Gastrocnemius medialis (tissue), 4 donors: ENCODE data around the gene TTLL7. TPM values are rescaled to one million over a fixed set of nuclear protein-coding genes. Genes with fewer than 3 reads are reported as not detected.

ENCODE experiments used
- ATAC-seq, 2 donors: fragments of 150-250 bp; one replicate each; pipeline ENCODE4 v1.9.1; 2016
- DNase-seq, 2 donors: peaks; one replicate each; pipeline ENCODE4 v3.0.0-alpha.2; 2019
- H3K27ac ChIP-seq, 4 donors: fragments of 200-600 bp; sonication (generic); 1 replicate in 1 of 4; 2 replicates in 3 of 4; pipeline ENCODE4 v1.5.1; 2016 to 2018; ENCODE audit warnings: mild to moderate bottlenecking in 2 of 4, moderate library complexity in 1 of 4
- H3K27me3 ChIP-seq, 3 donors: fragments of 200-600 bp; sonication (generic) in 2 of 3; 1 replicate in 1 of 3; 2 replicates in 2 of 3; pipeline versions ENCODE4 v1.5.1 to v1.6.0; 2016 to 2019; ENCODE audit warnings: mild to moderate bottlenecking in 1 of 3, moderate library complexity in 1 of 3
- H3K36me3 ChIP-seq, 2 donors: fragments of 200-600 bp; sonication (generic) in 1 of 2; one replicate each; pipeline ENCODE4 v1.5.1; 2017 to 2018
- H3K4me1 ChIP-seq, 2 donors: fragments of 200-600 bp; sonication (generic) in 1 of 2; one replicate each; pipeline ENCODE4 v1.5.1; 2016 to 2017; ENCODE audit warnings: mild to moderate bottlenecking in 2 of 2
- H3K4me3 ChIP-seq, 4 donors: fragments of 200-600 bp; sonication (generic) in 3 of 4; 1 replicate in 1 of 4; 2 replicates in 3 of 4; pipeline ENCODE4 v1.5.1; 2016 to 2019; ENCODE audit warnings: mild to moderate bottlenecking in 2 of 4
- H3K9me3 ChIP-seq, 3 donors: fragments of 200-600 bp; sonication (generic) in 2 of 3; 1 replicate in 1 of 3; 2 replicates in 2 of 3; pipeline ENCODE4 v1.5.1; 2016 to 2019
- CTCF ChIP-seq, 5 experiments: fragments of 450-650 bp in 3 of 5; fragments of 200-600 bp in 2 of 5; sonication (generic) in 2 of 5; IDR thresholded peaks in 4 of 5; conservative IDR thresholded peaks in 1 of 5; 1 replicate in 4 of 5; 2 replicates in 1 of 5; pipeline ENCODE4 v1.5.1; 2016 to 2019; ENCODE audit warnings: antibody characterized with exemption in 5 of 5, mild to moderate bottlenecking in 3 of 5, moderate library complexity in 3 of 5
- POLR2A ChIP-seq, 2 donors: fragments of 450-650 bp; IDR thresholded peaks; one replicate each; pipeline ENCODE4 v1.6.1; 2017; ENCODE audit warnings: antibody characterized with exemption in 2 of 2, mild to moderate bottlenecking in 2 of 2, moderate library complexity in 2 of 2
- in situ Hi-C, 4 donors: fragments of 200-750 bp; cut with MboI; loops; one replicate each; pipeline versions ENCODE4 v1.15.0 to v1.8.0; 2017; ENCODE audit warnings: low sequenced_read_pairs in 4 of 4
- intact Hi-C: fragments of 100-400 bp; cut with DNase I; formaldehyde crosslinking; loops from one replicate; pipeline ENCODE4 v1.15.1; 2023; ENCODE audit warnings: low total_unique reads
- total RNA-seq, 4 donors: library from RNA; depleted of rRNA; stranded (reverse); fragments of >200 nt; gene quantifications; one replicate each; pipeline versions ENCODE4 v1.1.0 to v1.2.3, GENCODE V29; 2016

The TTLL7 gene
- total RNA-seq, 4 donors from 2014 or later, result 8.2 to 22.9 (median 12.3) TPM

DNA sequence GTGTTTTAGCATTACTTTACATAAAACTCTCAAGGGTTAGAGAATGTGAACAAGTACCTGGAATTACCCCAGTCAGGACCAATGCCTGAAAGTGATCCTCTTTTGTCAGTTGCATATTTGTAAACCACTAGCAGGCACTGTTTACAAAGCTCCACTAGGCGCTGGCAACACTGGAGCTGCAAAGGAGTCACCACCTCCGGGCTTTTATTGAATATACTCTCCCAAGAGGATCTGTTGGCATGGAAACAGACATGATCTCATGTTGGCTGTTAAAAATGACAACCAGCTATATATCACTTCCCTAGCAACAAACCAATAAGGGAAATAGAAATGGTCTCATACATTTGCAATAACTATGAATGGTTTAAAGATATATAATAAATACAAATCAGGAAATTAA lies 116.0 kb downstream of the TTLL7 start:
- H3K4me1 ChIP-seq, result no peaks in the 10 kb centered on the region
- in situ Hi-C loops, result no loop called here
- DNase-seq (no peak), ATAC-seq (no peak)
- H3K27me3 ChIP-seq, result no peaks in the 10 kb centered on the region
- TF ChIP-seq CTCF (IDR thresholded peaks at IDR 0.05 in 4 of 5, conservative IDR thresholded peaks at IDR 0.05 in 1 of 5) (no peak), POLR2A (IDR thresholded peaks at IDR 0.05) (no peak)
- H3K9me3 ChIP-seq, result no peaks in the 10 kb centered on the region
- no peaks in the 10 kb centered on the region for H3K36me3 ChIP-seq
- intact Hi-C loops, result no loop called here
- no peak overlapping the region for H3K27ac ChIP-seq
- no peak overlapping the region for H3K4me3 ChIP-seq

- TF ChIP-seq CTCF (IDR thresholded peaks at IDR 0.05 in 4 of 5, conservative IDR thresholded peaks at IDR 0.05 in 1 of 5), result no peak
- TF ChIP-seq POLR2A (IDR thresholded peaks at IDR 0.05), result no peak
- Histone ChIP-seq H3K4me1 (no peaks in the 10 kb centered on the region), H3K4me3 (no peak overlapping the region), H3K36me3 (no peaks in the 10 kb centered on the region), H3K27ac (no peak overlapping the region), H3K9me3 (no peaks in the 10 kb centered on the region), H3K27me3 (no peaks in the 10 kb centered on the region)
- DNase-seq (no peak), ATAC-seq (no peak)
- intact Hi-C loops (no loop called here), in situ Hi-C loops (no loop called here)
Observed at GRCh38 chr1:83872515-83872914, 126.4 kb downstream of the TTLL7 start.

DNA sequence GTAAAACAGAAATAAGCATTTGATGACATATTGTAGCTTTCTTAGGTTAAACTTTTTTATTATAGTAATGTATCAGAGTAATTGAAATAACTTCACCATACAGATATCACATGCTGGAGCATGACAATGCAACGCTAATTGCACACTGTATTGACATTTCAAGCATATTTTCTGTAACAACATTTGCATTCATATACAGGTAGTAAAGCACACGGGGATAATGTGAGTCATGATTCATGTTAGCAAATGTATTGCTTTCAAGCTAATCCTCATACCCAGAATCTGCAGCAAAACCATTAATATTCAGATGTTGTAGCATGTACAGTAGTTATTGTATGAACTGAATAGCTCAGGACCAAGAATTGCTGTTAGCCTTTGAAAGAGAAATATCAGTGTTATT lies 133.9 kb downstream of the TTLL7 start:
- H3K4me3 ChIP-seq, result no peak overlapping the region
- intact Hi-C loops, result no loop called here
- TF ChIP-seq POLR2A (IDR thresholded peaks at IDR 0.05) (no peak), CTCF (IDR thresholded peaks at IDR 0.05 in 4 of 5, conservative IDR thresholded peaks at IDR 0.05 in 1 of 5) (no peak)
- ATAC-seq (no peak), DNase-seq (no peak)
- H3K9me3 ChIP-seq, result no peaks in the 10 kb centered on the region
- no peaks in the 10 kb centered on the region for H3K4me1 ChIP-seq
- H3K27me3 ChIP-seq, result peaks cover 0 to 4% (median 0%) of the 10 kb centered on the region in 3 donors
- H3K27ac ChIP-seq, result no peak overlapping the region
- in situ Hi-C loops, result no loop called here
- H3K36me3 ChIP-seq, result no peaks in the 10 kb centered on the region

GRCh38 chr1:83860490-83861221 lies 138.3 kb downstream of the TTLL7 start:
- ATAC-seq, result peak in 1 of 2 donors; percentile 88
- Histone ChIP-seq H3K36me3 (no peaks in the 10 kb centered on the region), H3K27me3 (peaks cover 0 to 4% (median 0%) of the 10 kb centered on the region in 3 donors), H3K4me1 (no peaks in the 10 kb centered on the region), H3K27ac (peak overlapping the region in 3 of 4 donors; percentile 10 to 51 (median 35)), H3K4me3 (peak overlapping the region; percentile 35 to 64 (median 43)), H3K9me3 (no peaks in the 10 kb centered on the region)
- in situ Hi-C loops (no loop called here), intact Hi-C loops (no loop called here)
- TF ChIP-seq CTCF (IDR thresholded peaks at IDR 0.05 in 4 of 5, conservative IDR thresholded peaks at IDR 0.05 in 1 of 5) (peak in 4 of 5 experiments; percentile 23 to 45 (median 34)), POLR2A (IDR thresholded peaks at IDR 0.05) (no peak)
- DNase-seq, result peak in 1 of 2 donors; percentile 53
